A549 treated with AZD2906 at 1 μM for 4 hours (cell line): ENCODE data around the gene PYY. TPM values are rescaled to one million over a fixed set of nuclear protein-coding genes. Genes with fewer than 3 reads are reported as not detected.

Source experiments
- total RNA-seq: library from RNA; stranded (reverse); fragments of 200-300 nt; extraction: Qiagen RNA extraction; gene quantifications from 5 replicates; pipeline ENCODE4 v1.2.3, GENCODE V29; 2022

Gene PYY
- 0.08 TPM in 1 of 5 replicates, not detected in the others for total RNA-seq

GRCh38 chr17:43953746-43954145, at the start of gene PYY:
TSS of gene PYY (minus strand) at chr17:43953940. CDS start at chr17:43953483, 457 bp downstream.

GRCh38 chr17:43942051-43942685, 11.6 kb downstream of the PYY start, which contains the start of gene PPY:
TSS of gene PPY (minus strand) at chr17:43942476. CDS start at chr17:43941654, 822 bp downstream.

GRCh38 chr17:43907425-43907981, 46.2 kb downstream of the PYY start, which contains the start of gene MPP2:
TSS of gene MPP2 (minus strand) at chr17:43907536. CDS start at chr17:43904460, 3,076 bp downstream.

Other genes starting within 250 kb of the PYY start
- gene SOST, start 195.1 kb downstream of the PYY start, total RNA-seq: 0.03 TPM in 1 of 5 replicates, not detected in the others
- 55.7 to 61.7 TPM (median 57.9 TPM) in 5 replicates for gene DUSP3, start 175.0 kb downstream of the PYY start, total RNA-seq
- 0.01 to 0.03 TPM (median 0.02 TPM) in 3 of 5 replicates, not detected in the others for gene CFAP97D1, start 173.5 kb downstream of the PYY start, total RNA-seq
- 13.9 to 16.7 TPM (median 15.3 TPM) in 5 replicates for gene MPP3, start 120.8 kb downstream of the PYY start, total RNA-seq
- not detected in 5 replicates for gene CD300LG, start 106.8 kb downstream of the PYY start, total RNA-seq
- 1.1 to 1.8 TPM (median 1.4 TPM) in 5 replicates for gene MPP2, start 46.4 kb downstream of the PYY start, total RNA-seq
- gene PPY, start 11.5 kb downstream of the PYY start, total RNA-seq: 0.34 to 0.43 TPM in 2 of 5 replicates, not detected in the others
- gene NAGS, start 50.7 kb upstream of the PYY start, total RNA-seq: 1.1 to 1.4 TPM (median 1.2 TPM) in 5 replicates
- gene TMEM101, start 61.0 kb upstream of the PYY start, total RNA-seq: 26.6 to 32.4 TPM (median 30.7 TPM) in 5 replicates
- gene LSM12, start 112.7 kb upstream of the PYY start, total RNA-seq: 48.6 to 52.3 TPM (median 49.5 TPM) in 5 replicates
- gene G6PC3, start 116.8 kb upstream of the PYY start, total RNA-seq: 116 to 174 TPM (median 167 TPM) in 5 replicates
- 12.0 to 16.8 TPM (median 15.3 TPM) in 5 replicates for gene HDAC5, start 169.7 kb upstream of the PYY start, total RNA-seq
- gene HROB, start 188.0 kb upstream of the PYY start, total RNA-seq: 8.3 to 11.9 TPM (median 11.3 TPM) in 5 replicates
- gene ASB16, start 216.8 kb upstream of the PYY start, total RNA-seq: 0.07 TPM in 3 of 5 replicates, not detected in the others
- gene TMUB2, start 233.0 kb upstream of the PYY start, total RNA-seq: 34.5 to 43.3 TPM (median 42.7 TPM) in 5 replicates
- gene ATXN7L3, start 245.9 kb upstream of the PYY start, total RNA-seq: 52.9 to 68.2 TPM (median 63.5 TPM) in 5 replicates